PFSK-1 (cell line): ENCODE measurements around the gene BCAS3.

Experiments
- FOXP2 ChIP-seq: optimal IDR thresholded peaks from 2 replicates; pipeline ENCODE3; 2011; ENCODE audit warnings: borderline replicate concordance, control low read depth, inconsistent platforms; ENCODE audit not compliant: insufficient read depth; ENCODE audit errors: extremely low read length, extremely low read depth
- POLR2AphosphoS5 ChIP-seq: IDR thresholded peaks from 2 replicates; pipeline ENCODE4 v1.6.1; 2012; ENCODE audit warnings: low read depth, mild to moderate bottlenecking, control low read depth, low read length, moderate library complexity
- SIN3A ChIP-seq: IDR thresholded peaks from 2 replicates; pipeline ENCODE4 v1.6.1; 2012; ENCODE audit warnings: mild to moderate bottlenecking, low read length, moderate library complexity, borderline replicate concordance; ENCODE audit not compliant: insufficient read depth
- TAF1 ChIP-seq: IDR thresholded peaks from 2 replicates; pipeline ENCODE4 v1.6.1; 2012; ENCODE audit warnings: low read length, control low read depth, borderline replicate concordance; ENCODE audit not compliant: insufficient read depth
- TF ChIP-seq, protein P1 (sequence below), 2 experiments: IDR thresholded peaks; 2 replicates each; pipeline versions ENCODE4 v1.6.1 to v1.8.0; 2011 to 2012; ENCODE audit warnings: low read depth in 2 of 2, low read length in 2 of 2, control low read depth in 1 of 2, inconsistent platforms in 1 of 2, mild to moderate bottlenecking in 1 of 2, moderate library complexity in 1 of 2; ENCODE audit not compliant: insufficient read depth in 1 of 2

DNA sequence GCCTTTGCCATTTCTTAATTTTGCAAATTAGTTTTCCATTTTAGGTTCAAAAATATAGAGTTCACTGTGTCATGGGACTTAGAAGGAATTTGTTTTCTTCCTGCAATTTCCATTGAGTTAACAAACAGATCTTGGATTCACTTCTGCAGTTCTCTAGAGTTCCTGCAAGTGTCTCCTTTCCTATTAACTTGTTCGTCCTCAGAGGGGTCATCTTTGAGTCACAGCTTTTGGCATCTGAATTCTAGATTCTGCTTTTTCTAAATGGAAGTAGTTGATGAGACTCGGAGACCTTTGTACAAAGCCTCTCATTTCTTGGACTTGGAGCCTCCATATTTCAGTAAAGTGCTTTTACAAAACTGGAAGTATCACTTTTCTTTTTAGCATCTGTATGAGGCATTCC, 323.3 kb downstream of the BCAS3 start:
- no peak for TF ChIP-seq SIN3A
- no peak for TF ChIP-seq POLR2AphosphoS5
- TF ChIP-seq TAF1: no peak
- no peak for TF ChIP-seq FOXP2
- TF ChIP-seq, protein P1, sequence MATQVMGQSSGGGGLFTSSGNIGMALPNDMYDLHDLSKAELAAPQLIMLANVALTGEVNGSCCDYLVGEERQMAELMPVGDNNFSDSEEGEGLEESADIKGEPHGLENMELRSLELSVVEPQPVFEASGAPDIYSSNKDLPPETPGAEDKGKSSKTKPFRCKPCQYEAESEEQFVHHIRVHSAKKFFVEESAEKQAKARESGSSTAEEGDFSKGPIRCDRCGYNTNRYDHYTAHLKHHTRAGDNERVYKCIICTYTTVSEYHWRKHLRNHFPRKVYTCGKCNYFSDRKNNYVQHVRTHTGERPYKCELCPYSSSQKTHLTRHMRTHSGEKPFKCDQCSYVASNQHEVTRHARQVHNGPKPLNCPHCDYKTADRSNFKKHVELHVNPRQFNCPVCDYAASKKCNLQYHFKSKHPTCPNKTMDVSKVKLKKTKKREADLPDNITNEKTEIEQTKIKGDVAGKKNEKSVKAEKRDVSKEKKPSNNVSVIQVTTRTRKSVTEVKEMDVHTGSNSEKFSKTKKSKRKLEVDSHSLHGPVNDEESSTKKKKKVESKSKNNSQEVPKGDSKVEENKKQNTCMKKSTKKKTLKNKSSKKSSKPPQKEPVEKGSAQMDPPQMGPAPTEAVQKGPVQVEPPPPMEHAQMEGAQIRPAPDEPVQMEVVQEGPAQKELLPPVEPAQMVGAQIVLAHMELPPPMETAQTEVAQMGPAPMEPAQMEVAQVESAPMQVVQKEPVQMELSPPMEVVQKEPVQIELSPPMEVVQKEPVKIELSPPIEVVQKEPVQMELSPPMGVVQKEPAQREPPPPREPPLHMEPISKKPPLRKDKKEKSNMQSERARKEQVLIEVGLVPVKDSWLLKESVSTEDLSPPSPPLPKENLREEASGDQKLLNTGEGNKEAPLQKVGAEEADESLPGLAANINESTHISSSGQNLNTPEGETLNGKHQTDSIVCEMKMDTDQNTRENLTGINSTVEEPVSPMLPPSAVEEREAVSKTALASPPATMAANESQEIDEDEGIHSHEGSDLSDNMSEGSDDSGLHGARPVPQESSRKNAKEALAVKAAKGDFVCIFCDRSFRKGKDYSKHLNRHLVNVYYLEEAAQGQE (IDR thresholded peaks at IDR 0.05; ENCODE audit: insufficient read depth in 1 of 2, low read depth in 2 of 2, low read length in 2 of 2): no peak
